Nephron (organoid): ENCODE results near the gene WNK2.

Source experiments
- H3K27ac Mint-ChIP-seq, 3 experiments: 2 replicates each; pipeline ENCODE4 v1.8.0; 2020; ENCODE audit warnings: mixed read lengths in 3 of 3, mild to moderate bottlenecking in 2 of 3, moderate library complexity in 1 of 3
- H3K27me3 Mint-ChIP-seq: 2 replicates; pipeline ENCODE4 v1.8.0; 2021; ENCODE audit warnings: low read depth, mild to moderate bottlenecking, moderate library complexity, mixed read lengths
- H3K36me3 Mint-ChIP-seq: 2 replicates; pipeline ENCODE4 v1.8.0; 2020; ENCODE audit warnings: low read depth, mixed read lengths
- H3K4me1 Mint-ChIP-seq: 2 replicates; pipeline ENCODE4 v1.8.0; 2020; ENCODE audit warnings: mixed read lengths
- H3K4me3 Mint-ChIP-seq, 3 experiments: 2 replicates each; pipeline ENCODE4 v1.8.0; 2020; ENCODE audit warnings: mild to moderate bottlenecking in 3 of 3, mixed read lengths in 3 of 3, moderate library complexity in 2 of 3
- H3K9me3 Mint-ChIP-seq: 2 replicates; pipeline ENCODE4 v1.8.0; 2020; ENCODE audit warnings: mixed read lengths
- TF ChIP-seq, protein P1 (sequence below), 3 experiments: fragments of 200-600 bp; sonication (generic); IDR thresholded peaks; one replicate each; pipeline ENCODE4 v1.5.0; 2021; ENCODE audit warnings: antibody characterized with exemption in 3 of 3; ENCODE audit not compliant: unreplicated experiment in 3 of 3

WNK2 gene

DNA sequence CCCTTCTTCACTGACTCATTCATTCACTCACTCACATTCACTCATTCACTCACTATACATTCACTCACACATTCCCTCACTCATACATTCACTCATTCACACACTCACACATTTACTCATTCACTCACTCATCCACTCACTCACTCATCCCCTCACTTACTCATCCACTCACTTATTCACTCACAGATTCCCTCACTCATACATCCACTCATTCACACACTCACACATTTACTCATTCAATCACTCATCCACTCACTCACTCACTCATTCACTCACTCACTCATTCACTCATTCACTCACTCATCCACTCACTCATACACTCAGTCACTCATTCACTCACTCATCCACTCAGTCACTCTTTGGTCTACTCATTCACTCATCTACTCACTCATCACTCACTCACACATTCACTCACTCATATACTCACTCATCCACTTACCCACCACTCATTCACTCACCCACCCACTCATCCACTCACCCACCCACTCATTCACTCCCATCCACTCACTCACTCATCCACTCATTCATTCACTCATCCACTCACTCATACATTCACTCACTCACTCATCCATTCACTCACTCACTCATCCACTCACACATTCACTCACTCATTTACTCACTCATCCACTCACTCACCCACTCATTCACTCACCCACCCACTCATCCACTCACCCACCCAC, 27.2 kb downstream of the WNK2 start:
- TF ChIP-seq, protein P1, sequence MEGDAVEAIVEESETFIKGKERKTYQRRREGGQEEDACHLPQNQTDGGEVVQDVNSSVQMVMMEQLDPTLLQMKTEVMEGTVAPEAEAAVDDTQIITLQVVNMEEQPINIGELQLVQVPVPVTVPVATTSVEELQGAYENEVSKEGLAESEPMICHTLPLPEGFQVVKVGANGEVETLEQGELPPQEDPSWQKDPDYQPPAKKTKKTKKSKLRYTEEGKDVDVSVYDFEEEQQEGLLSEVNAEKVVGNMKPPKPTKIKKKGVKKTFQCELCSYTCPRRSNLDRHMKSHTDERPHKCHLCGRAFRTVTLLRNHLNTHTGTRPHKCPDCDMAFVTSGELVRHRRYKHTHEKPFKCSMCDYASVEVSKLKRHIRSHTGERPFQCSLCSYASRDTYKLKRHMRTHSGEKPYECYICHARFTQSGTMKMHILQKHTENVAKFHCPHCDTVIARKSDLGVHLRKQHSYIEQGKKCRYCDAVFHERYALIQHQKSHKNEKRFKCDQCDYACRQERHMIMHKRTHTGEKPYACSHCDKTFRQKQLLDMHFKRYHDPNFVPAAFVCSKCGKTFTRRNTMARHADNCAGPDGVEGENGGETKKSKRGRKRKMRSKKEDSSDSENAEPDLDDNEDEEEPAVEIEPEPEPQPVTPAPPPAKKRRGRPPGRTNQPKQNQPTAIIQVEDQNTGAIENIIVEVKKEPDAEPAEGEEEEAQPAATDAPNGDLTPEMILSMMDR (IDR thresholded peaks at IDR 0.05; ENCODE audit: unreplicated experiment in 3 of 3): no peak
- peaks cover 25% of the 10 kb centered on the region for H3K4me1 Mint-ChIP-seq
- H3K36me3 Mint-ChIP-seq: peaks cover 8% of the 10 kb centered on the region

DNA sequence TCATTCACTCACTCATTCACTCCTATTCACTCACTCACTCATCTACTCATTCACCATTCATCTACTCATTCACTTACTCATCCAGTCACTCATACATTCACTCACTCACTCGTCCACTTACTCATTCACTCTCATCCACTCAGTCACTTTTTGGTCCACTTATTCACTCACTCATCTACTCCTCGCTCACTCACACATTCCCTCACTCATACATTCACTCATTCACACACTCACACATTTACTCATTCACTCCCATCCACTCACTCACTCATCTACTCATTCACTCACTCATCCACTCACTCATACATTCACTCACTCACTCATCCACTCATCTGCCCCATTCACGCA, 27.7 kb downstream of the WNK2 start:
- Mint-ChIP-seq H3K27ac (no peak overlapping the region), H3K4me3 (no peak overlapping the region), H3K36me3 (peaks cover 8% of the 10 kb centered on the region), H3K4me1 (peaks cover 23% of the 10 kb centered on the region), H3K27me3 (no peaks in the 10 kb centered on the region), H3K9me3 (peaks cover 13% of the 10 kb centered on the region)
- TF ChIP-seq, protein P1 (IDR thresholded peaks at IDR 0.05; ENCODE audit: unreplicated experiment in 3 of 3): no peak

More for the DNA sequence above, 27.2 kb downstream of the WNK2 start:
- Mint-ChIP-seq H3K27me3 (no peaks in the 10 kb centered on the region), H3K9me3 (peaks cover 13% of the 10 kb centered on the region), H3K27ac (no peak overlapping the region), H3K4me3 (no peak overlapping the region)

DNA sequence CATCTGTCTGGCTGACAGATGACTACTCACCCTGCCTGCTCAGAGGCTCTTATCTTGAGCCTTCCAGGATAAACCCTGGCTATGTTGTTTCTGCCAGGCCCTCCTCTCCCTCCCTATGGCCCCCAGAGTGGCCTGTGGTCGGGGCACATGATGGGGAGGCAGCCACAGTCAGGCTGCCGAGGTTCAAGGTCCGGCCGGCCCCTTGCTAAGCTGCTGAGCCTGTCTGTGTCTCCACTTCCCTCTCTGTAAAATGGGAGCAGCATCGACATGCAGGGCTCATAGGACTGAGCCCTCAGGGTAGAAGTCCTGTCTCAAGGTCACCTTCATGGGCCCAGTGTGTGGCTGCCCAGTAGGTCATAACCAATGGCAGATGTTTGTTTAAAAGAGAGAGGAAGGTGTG, 28.5 kb downstream of the WNK2 start:
- Mint-ChIP-seq H3K4me3 (no peak overlapping the region), H3K4me1 (peaks cover 16% of the 10 kb centered on the region), H3K27me3 (no peaks in the 10 kb centered on the region), H3K27ac (no peak overlapping the region), H3K9me3 (peaks cover 13% of the 10 kb centered on the region), H3K36me3 (peaks cover 8% of the 10 kb centered on the region)
- TF ChIP-seq, protein P1 (IDR thresholded peaks at IDR 0.05; ENCODE audit: unreplicated experiment in 3 of 3): no peak

DNA sequence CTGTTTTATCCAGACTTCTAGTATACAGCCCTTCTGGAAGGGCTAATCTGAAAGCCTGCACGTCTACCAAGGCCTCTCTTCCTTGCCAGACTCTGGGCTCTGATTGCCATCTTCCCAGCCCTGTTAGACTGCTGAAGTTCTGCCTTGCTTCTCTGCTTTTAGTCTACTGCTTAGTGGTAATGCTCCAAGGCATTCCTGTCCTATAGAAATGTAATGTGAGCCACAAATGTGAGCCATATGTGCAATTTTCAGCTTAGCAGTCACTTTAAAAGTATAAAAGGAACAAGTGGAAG, 32.1 kb downstream of the WNK2 start:
- Mint-ChIP-seq H3K4me1 (no peaks in the 10 kb centered on the region), H3K9me3 (peaks cover 13% of the 10 kb centered on the region), H3K27me3 (no peaks in the 10 kb centered on the region), H3K36me3 (peaks cover 8% of the 10 kb centered on the region), H3K27ac (no peak overlapping the region), H3K4me3 (no peak overlapping the region)
- TF ChIP-seq, protein P1 (IDR thresholded peaks at IDR 0.05; ENCODE audit: unreplicated experiment in 3 of 3): no peak

DNA sequence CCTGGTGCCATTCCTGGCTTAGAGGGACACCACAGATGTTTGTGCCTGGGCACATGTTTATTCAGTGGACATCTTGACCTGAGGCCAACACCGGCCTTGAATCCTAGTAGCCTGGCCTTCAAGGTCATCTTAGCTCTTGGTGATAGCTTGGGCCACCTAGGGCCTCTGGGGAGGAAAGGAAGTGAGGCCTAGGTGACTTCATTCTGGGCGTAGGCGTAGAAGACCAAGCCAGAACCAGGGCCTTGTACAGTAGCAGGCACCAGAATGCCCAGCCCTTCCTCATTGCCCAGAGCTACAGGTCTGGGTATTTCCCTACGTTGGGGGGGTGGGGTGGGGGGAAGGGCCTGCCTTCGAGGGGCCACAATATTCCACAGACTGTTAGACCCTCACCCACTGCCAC, 33.8 kb downstream of the WNK2 start:
- Mint-ChIP-seq H3K27ac (no peak overlapping the region), H3K27me3 (no peaks in the 10 kb centered on the region), H3K4me1 (peaks cover 7% of the 10 kb centered on the region), H3K4me3 (no peak overlapping the region), H3K9me3 (peaks cover 13% of the 10 kb centered on the region), H3K36me3 (peaks cover 8% of the 10 kb centered on the region)
- TF ChIP-seq, protein P1 (IDR thresholded peaks at IDR 0.05; ENCODE audit: unreplicated experiment in 3 of 3): no peak

DNA sequence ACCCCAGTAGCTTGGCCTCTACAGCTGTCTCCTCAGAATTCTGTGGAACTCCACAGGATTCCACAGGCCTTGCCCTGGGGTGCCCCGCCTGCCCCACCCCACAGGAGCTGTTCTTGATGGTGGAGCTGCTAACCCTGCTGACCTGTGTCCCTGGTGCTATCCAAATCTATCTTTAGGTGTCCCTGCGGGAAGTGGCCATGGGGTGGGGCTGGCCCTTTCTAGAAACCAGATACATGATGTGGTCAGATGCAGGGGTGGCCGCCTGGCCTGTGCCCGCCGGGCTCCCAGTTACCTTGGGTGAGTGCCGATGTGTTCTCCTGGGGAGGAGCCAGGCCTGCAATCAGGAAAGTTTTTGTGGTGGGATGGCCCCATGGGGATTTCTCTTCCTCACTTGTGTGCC, 34.2 kb downstream of the WNK2 start:
- Mint-ChIP-seq H3K4me3 (no peak overlapping the region), H3K9me3 (peaks cover 13% of the 10 kb centered on the region), H3K4me1 (peaks cover 11% of the 10 kb centered on the region), H3K27me3 (no peaks in the 10 kb centered on the region), H3K27ac (no peak overlapping the region), H3K36me3 (peaks cover 8% of the 10 kb centered on the region)
- TF ChIP-seq, protein P1 (IDR thresholded peaks at IDR 0.05; ENCODE audit: unreplicated experiment in 3 of 3): no peak
